H9 (cell line): ENCODE measurements around the gene DENND1A. TPM values are rescaled to one million over a fixed set of nuclear protein-coding genes. Genes with fewer than 3 reads are reported as not detected.
A peak's percentile ranks its signal among the peaks of the same experiment; 100 is the strongest.

Experiments used
- DNase-seq: peaks from one replicate; pipeline ENCODE4 v3.0.0-alpha.2; 2017
- H2AFZ ChIP-seq: one replicate; pipeline ENCODE4 v1.6.1; 2013; ENCODE audit warnings: mild to moderate bottlenecking, low read length, control low read depth, moderate library complexity
- H2AK5ac ChIP-seq: 2 replicates; pipeline ENCODE4 v1.6.1; 2013; ENCODE audit warnings: low read length, control low read depth, mixed read lengths; ENCODE audit not compliant: insufficient read length
- H2BK120ac ChIP-seq: one replicate; pipeline ENCODE4 v1.6.1; 2013; ENCODE audit warnings: low read depth, mild to moderate bottlenecking, low read length, control low read depth, inconsistent platforms; ENCODE audit not compliant: poor library complexity, severe bottlenecking
- H2BK12ac ChIP-seq: 2 replicates; pipeline ENCODE4 v1.6.1; 2013; ENCODE audit warnings: low read length, control low read depth, mixed read lengths, low read depth; ENCODE audit not compliant: insufficient read length
- H2BK15ac ChIP-seq: 2 replicates; pipeline ENCODE4 v1.6.1; 2013; ENCODE audit warnings: low read depth, low read length, control low read depth
- H2BK20ac ChIP-seq: one replicate; pipeline ENCODE4 v1.6.1; 2013; ENCODE audit warnings: low read depth, mild to moderate bottlenecking, low read length, control low read depth, inconsistent platforms; ENCODE audit not compliant: poor library complexity, severe bottlenecking
- H2BK5ac ChIP-seq: 2 replicates; pipeline ENCODE4 v1.6.1; 2013; ENCODE audit warnings: low read length, control low read depth, mixed read lengths; ENCODE audit not compliant: insufficient read length
- H3K14ac ChIP-seq: 2 replicates; pipeline ENCODE4 v1.6.1; 2013; ENCODE audit warnings: low read length, control low read depth; ENCODE audit not compliant: insufficient read depth
- H3K18ac ChIP-seq: 2 replicates; pipeline ENCODE4 v1.6.1; 2013; ENCODE audit warnings: low read depth, mild to moderate bottlenecking, mixed read lengths, low read length, control low read depth; ENCODE audit not compliant: insufficient read length
- H3K23ac ChIP-seq: 2 replicates; pipeline ENCODE4 v1.6.1; 2013; ENCODE audit warnings: low read length, control low read depth, mixed read lengths, low read depth; ENCODE audit not compliant: insufficient read length
- H3K23me2 ChIP-seq: 2 replicates; pipeline ENCODE4 v1.6.1; 2013; ENCODE audit warnings: low read depth, mild to moderate bottlenecking, mixed read lengths, low read length, control low read depth; ENCODE audit not compliant: insufficient read length, poor library complexity, severe bottlenecking
- H3K27ac ChIP-seq: 2 replicates; pipeline ENCODE4 v1.5.1; 2013; ENCODE audit warnings: low read length, control low read depth, mixed read lengths, low read depth; ENCODE audit not compliant: insufficient read length
- H3K27me3 ChIP-seq: 2 replicates; pipeline ENCODE4 v1.6.1; 2013; ENCODE audit warnings: low read length, control low read depth, inconsistent platforms; ENCODE audit not compliant: insufficient read depth
- H3K4ac ChIP-seq: 2 replicates; pipeline ENCODE4 v1.6.1; 2013; ENCODE audit warnings: low read depth, mild to moderate bottlenecking, control low read depth, inconsistent platforms, low read length, moderate library complexity
- H3K4me1 ChIP-seq: 2 replicates; pipeline ENCODE4 v1.6.1; 2013; ENCODE audit warnings: low read length, control low read depth, inconsistent platforms; ENCODE audit not compliant: insufficient read depth
- H3K4me2 ChIP-seq: 2 replicates; pipeline ENCODE4 v1.6.1; 2013; ENCODE audit warnings: low read length, control low read depth, mixed read lengths; ENCODE audit not compliant: insufficient read length, insufficient read depth
- H3K56ac ChIP-seq: 2 replicates; pipeline ENCODE4 v1.6.1; 2013; ENCODE audit warnings: low read depth, mild to moderate bottlenecking, mixed read lengths, low read length, control low read depth; ENCODE audit not compliant: insufficient read length
- H3K79me1 ChIP-seq: 2 replicates; pipeline ENCODE4 v1.6.1; 2013; ENCODE audit warnings: low read depth, mild to moderate bottlenecking, moderate library complexity, low read length, control low read depth, inconsistent platforms; ENCODE audit not compliant: insufficient read depth, poor library complexity, severe bottlenecking
- H3K79me2 ChIP-seq: 2 replicates; pipeline ENCODE4 v1.6.1; 2013; ENCODE audit warnings: low read length, control low read depth, inconsistent platforms; ENCODE audit not compliant: insufficient read depth
- H3K9ac ChIP-seq: 2 replicates; pipeline ENCODE4 v1.6.1; 2013; ENCODE audit warnings: low read length, control low read depth, mixed read lengths; ENCODE audit not compliant: insufficient read length; ENCODE audit errors: extremely low read depth
- H3K9me3 ChIP-seq: one replicate; pipeline ENCODE4 v1.6.1; 2013; ENCODE audit warnings: low read depth, low read length, inconsistent platforms; ENCODE audit not compliant: control insufficient read depth
- H3T11ph ChIP-seq: one replicate; pipeline ENCODE4 v1.6.1; 2013; ENCODE audit warnings: mild to moderate bottlenecking, low read length, control low read depth, inconsistent platforms
- H4K20me1 ChIP-seq: one replicate; pipeline ENCODE4 v1.6.1; 2013; ENCODE audit not compliant: control insufficient read depth, insufficient read length, insufficient read depth
- H4K5ac ChIP-seq: 2 replicates; pipeline ENCODE4 v1.6.1; 2013; ENCODE audit warnings: low read depth, mild to moderate bottlenecking, mixed read lengths, low read length, control low read depth; ENCODE audit not compliant: insufficient read length
- H4K8ac ChIP-seq: replicated peaks from 2 replicates; pipeline ENCODE4 v1.6.1; 2013; ENCODE audit warnings: low read length, control low read depth, mixed read lengths, low read depth; ENCODE audit not compliant: insufficient read length
- H4K91ac ChIP-seq: 2 replicates; pipeline ENCODE4 v1.6.1; 2013; ENCODE audit warnings: low read depth, mild to moderate bottlenecking, moderate library complexity, mixed read lengths, low read length, control low read depth; ENCODE audit not compliant: insufficient read length
- H3K27ac Mint-ChIP-seq, 3 experiments: 2 replicates in 2 of 3; 3 replicates in 1 of 3; pipeline ENCODE4 v1.8.0; 2020 to 2021; ENCODE audit warnings: mixed read lengths in 3 of 3, mild to moderate bottlenecking in 1 of 3, moderate library complexity in 1 of 3
- H3K27me3 Mint-ChIP-seq: 2 replicates; pipeline ENCODE4 v1.8.0; 2021; ENCODE audit warnings: low read depth, mild to moderate bottlenecking, moderate library complexity, mixed read lengths
- H3K36me3 Mint-ChIP-seq, 3 experiments: 2 replicates in 2 of 3; 3 replicates in 1 of 3; pipeline ENCODE4 v1.8.0; 2020 to 2021; ENCODE audit warnings: low read depth in 3 of 3, mixed read lengths in 3 of 3; ENCODE audit not compliant: insufficient read depth in 1 of 3
- H3K4me1 Mint-ChIP-seq, 2 experiments: 2 replicates each; pipeline ENCODE4 v1.8.0; 2020; ENCODE audit warnings: mixed read lengths in 2 of 2
- H3K4me3 Mint-ChIP-seq, 2 experiments: 2 replicates in 1 of 2; 3 replicates in 1 of 2; pipeline ENCODE4 v1.8.0; 2020 to 2021; ENCODE audit warnings: mild to moderate bottlenecking in 2 of 2, mixed read lengths in 2 of 2, moderate library complexity in 1 of 2
- H3K9me3 Mint-ChIP-seq, 2 experiments: 2 replicates in 1 of 2; 3 replicates in 1 of 2; pipeline ENCODE4 v1.8.0; 2020; ENCODE audit warnings: mild to moderate bottlenecking in 2 of 2, mixed read lengths in 2 of 2, moderate library complexity in 1 of 2
- WGBS: extraction: QIAGEN DNeasy Blood & Tissue Kit; methylation state at CpG from one replicate; pipeline ENCODE4 v1.1.7; 2013; ENCODE audit warnings: missing lambda C conversion rate, low lambda C conversion rate, mixed read lengths; ENCODE audit not compliant: insufficient read length; ENCODE audit errors: extremely low coverage; 5-methylcytosine and 5-hydroxymethylcytosine counted together
- total RNA-seq: library from RNA; stranded (reverse); gene quantifications from 2 replicates; pipeline ENCODE4 v1.2.1, GENCODE V29; 2021
- TF ChIP-seq, protein P1 (sequence below): fragments of 200-600 bp; sonication (generic); conservative IDR thresholded peaks from 3 replicates; pipeline ENCODE4 v1.8.0; 2021; ENCODE audit warnings: antibody characterized with exemption, mild to moderate bottlenecking

The DENND1A gene
- total RNA-seq, 1 experiment from 2014 or later, result 20.4 TPM

DNA sequence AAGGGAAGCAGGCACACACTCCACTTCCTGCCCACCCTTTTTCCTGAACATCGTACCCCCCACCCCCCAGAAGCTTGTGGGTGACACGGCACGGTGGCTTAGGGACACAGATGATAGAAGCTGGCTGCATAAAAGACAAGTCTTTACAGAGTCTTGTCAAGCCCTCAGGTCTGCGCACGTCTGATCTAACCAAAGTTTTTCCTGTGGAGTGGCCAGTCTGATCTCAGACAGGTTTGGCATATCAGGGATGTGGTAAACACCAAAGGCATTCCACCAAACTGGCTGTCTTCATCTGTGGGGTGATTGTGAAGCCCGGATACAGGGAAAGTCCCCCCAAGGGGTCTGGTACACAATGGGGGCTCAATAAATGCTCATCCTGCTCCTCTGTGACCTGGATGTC, 523.9 kb downstream of the DENND1A start:
- Histone ChIP-seq H4K5ac (no peak overlapping the region), H3T11ph (no peak overlapping the region), H3K27me3 (no peaks in the 10 kb centered on the region), H3K9ac (no peak overlapping the region), H4K20me1 (no peaks in the 10 kb centered on the region), H2BK20ac (no peak overlapping the region), H3K14ac (no peak overlapping the region), H3K79me1 (no peaks in the 10 kb centered on the region), H3K23ac (no peak overlapping the region), H2BK120ac (no peak overlapping the region), H3K9me3 (no peaks in the 10 kb centered on the region), H3K27ac (no peak overlapping the region), H2AK5ac (no peak overlapping the region), H4K91ac (no peak overlapping the region), H3K18ac (no peak overlapping the region), H3K4ac (no peak overlapping the region), H3K56ac (no peak overlapping the region), H2BK15ac (no peak overlapping the region), H3K79me2 (no peaks in the 10 kb centered on the region), H2BK12ac (no peak overlapping the region), H3K23me2 (no peaks in the 10 kb centered on the region), H2AFZ (no peak overlapping the region), H3K4me2 (no peak overlapping the region), H4K8ac (no peak overlapping the region), H3K4me1 (no peaks in the 10 kb centered on the region; the same call in 1 of the 2 replicates), H2BK5ac (no peak overlapping the region)
- H3K27ac Mint-ChIP-seq, result peak overlapping the region in 2 of 3 experiments; percentile 18 to 60; a peak in 1 of 7 replicates
- no peaks in the 10 kb centered on the region for H3K9me3 Mint-ChIP-seq
- no peak for DNase-seq
- H3K4me1 Mint-ChIP-seq, result peaks cover 44 to 47% of the 10 kb centered on the region in 2 experiments
- H3K27me3 Mint-ChIP-seq, result no peaks in the 10 kb centered on the region; the same call in 1 of the 2 replicates
- TF ChIP-seq, protein P1, sequence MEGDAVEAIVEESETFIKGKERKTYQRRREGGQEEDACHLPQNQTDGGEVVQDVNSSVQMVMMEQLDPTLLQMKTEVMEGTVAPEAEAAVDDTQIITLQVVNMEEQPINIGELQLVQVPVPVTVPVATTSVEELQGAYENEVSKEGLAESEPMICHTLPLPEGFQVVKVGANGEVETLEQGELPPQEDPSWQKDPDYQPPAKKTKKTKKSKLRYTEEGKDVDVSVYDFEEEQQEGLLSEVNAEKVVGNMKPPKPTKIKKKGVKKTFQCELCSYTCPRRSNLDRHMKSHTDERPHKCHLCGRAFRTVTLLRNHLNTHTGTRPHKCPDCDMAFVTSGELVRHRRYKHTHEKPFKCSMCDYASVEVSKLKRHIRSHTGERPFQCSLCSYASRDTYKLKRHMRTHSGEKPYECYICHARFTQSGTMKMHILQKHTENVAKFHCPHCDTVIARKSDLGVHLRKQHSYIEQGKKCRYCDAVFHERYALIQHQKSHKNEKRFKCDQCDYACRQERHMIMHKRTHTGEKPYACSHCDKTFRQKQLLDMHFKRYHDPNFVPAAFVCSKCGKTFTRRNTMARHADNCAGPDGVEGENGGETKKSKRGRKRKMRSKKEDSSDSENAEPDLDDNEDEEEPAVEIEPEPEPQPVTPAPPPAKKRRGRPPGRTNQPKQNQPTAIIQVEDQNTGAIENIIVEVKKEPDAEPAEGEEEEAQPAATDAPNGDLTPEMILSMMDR, result no peak
- H3K36me3 Mint-ChIP-seq, result no peaks in the 10 kb centered on the region; a peak in 1 of 7 replicates
- WGBS, result no CpG with 5 or more reads among the region's 6 CpGs
- H3K4me3 Mint-ChIP-seq, result no peak overlapping the region
